HepG2 (cell line): ENCODE data around the gene CCDC142. TPM values are rescaled to one million over a fixed set of nuclear protein-coding genes. Genes with fewer than 3 reads are reported as not detected.

Source experiments
- BCL3 ChIP-seq: sonication (generic); formaldehyde crosslinking; IDR thresholded peaks from 2 replicates; pipeline ENCODE4 v1.5.1; 2020; ENCODE audit warnings: mild to moderate bottlenecking, missing genetic modification reagents, moderate library complexity
- DNMT1 ChIP-seq: sonication (generic); formaldehyde crosslinking; IDR thresholded peaks from 2 replicates; pipeline ENCODE4 v1.5.1; 2020; ENCODE audit warnings: mild to moderate bottlenecking, missing genetic modification reagents
- ELF3 ChIP-seq: IDR thresholded peaks from 2 replicates; pipeline ENCODE4 v1.6.1; 2016; ENCODE audit warnings: missing genetic modification reagents, missing compliant biosample characterization
- NCOA1 ChIP-seq: sonication (generic); formaldehyde crosslinking; IDR thresholded peaks from 2 replicates; pipeline ENCODE4 v1.9.0; 2021; ENCODE audit warnings: missing genetic modification reagents
- NFAT5 ChIP-seq: sonication (generic); formaldehyde crosslinking; IDR thresholded peaks from 2 replicates; pipeline ENCODE4 v1.4.0; 2020; ENCODE audit warnings: missing genetic modification reagents
- NFE2 ChIP-seq: sonication (generic); formaldehyde crosslinking; IDR thresholded peaks from 2 replicates; pipeline ENCODE4 v1.4.0; 2020; ENCODE audit warnings: missing genetic modification reagents
- PCBP2 ChIP-seq: fragments of 200-400 bp; formaldehyde crosslinking; optimal IDR thresholded peaks from 2 replicates; pipeline ENCODE3; 2018; ENCODE audit warnings: low read length, low read depth; ENCODE audit not compliant: poor library complexity, severe bottlenecking
- PRDM15 ChIP-seq: sonication (generic); formaldehyde crosslinking; IDR thresholded peaks from 2 replicates; pipeline ENCODE4 v1.4.0; 2020; ENCODE audit warnings: missing genetic modification reagents
- RBFOX2 ChIP-seq: fragments of 200-400 bp; formaldehyde crosslinking; IDR thresholded peaks from 2 replicates; pipeline ENCODE4 v1.6.1; 2017; ENCODE audit warnings: low read depth, mild to moderate bottlenecking, low read length
- THAP7 ChIP-seq: sonication (generic); formaldehyde crosslinking; IDR thresholded peaks from 2 replicates; pipeline ENCODE4 v1.8.1; 2023; ENCODE audit warnings: mild to moderate bottlenecking, missing genetic modification reagents
- ZC3H13 ChIP-seq: sonication (generic); formaldehyde crosslinking; IDR thresholded peaks from 2 replicates; pipeline ENCODE4 v1.8.1; 2023; ENCODE audit warnings: mild to moderate bottlenecking, missing genetic modification reagents, moderate library complexity
- ZFP36 ChIP-seq: fragments of 150-350 bp; IDR thresholded peaks from 2 replicates; pipeline ENCODE4 v1.6.1; 2018; ENCODE audit warnings: borderline replicate concordance, low read length, low read depth; ENCODE audit not compliant: partially characterized antibody
- ZNF570 ChIP-seq: sonication (generic); formaldehyde crosslinking; IDR thresholded peaks from 2 replicates; pipeline ENCODE4 v1.4.0; 2020; ENCODE audit warnings: mild to moderate bottlenecking, missing genetic modification reagents, borderline replicate concordance
- ZNF572 ChIP-seq: sonication (generic); formaldehyde crosslinking; IDR thresholded peaks from 2 replicates; pipeline ENCODE4 v1.5.1; 2020; ENCODE audit warnings: mild to moderate bottlenecking, missing genetic modification reagents
- ZNF652 ChIP-seq: IDR thresholded peaks from 2 replicates; pipeline ENCODE4 v1.6.1; 2016; ENCODE audit warnings: low read depth, borderline replicate concordance
- ZNF75D ChIP-seq: sonication (generic); formaldehyde crosslinking; IDR thresholded peaks from 2 replicates; pipeline ENCODE4 v1.8.1; 2023; ENCODE audit warnings: missing genetic modification reagents, mild to moderate bottlenecking, borderline replicate concordance
- ZNF781 ChIP-seq: sonication (generic); formaldehyde crosslinking; IDR thresholded peaks from 2 replicates; pipeline ENCODE4 v1.5.1; 2020; ENCODE audit warnings: borderline replicate concordance, mild to moderate bottlenecking, missing genetic modification reagents; ENCODE audit errors: not compliant biosample characterization
- ZNF83 ChIP-seq: sonication (generic); formaldehyde crosslinking; IDR thresholded peaks from 2 replicates; pipeline ENCODE4 v1.4.0; 2020; ENCODE audit warnings: missing genetic modification reagents, mild to moderate bottlenecking, borderline replicate concordance
- polyA plus RNA-seq, 8 experiments: library from polyadenylated mRNA; depleted of rRNA in 3 of 8; stranded (reverse) in 7 of 8; unstranded in 1 of 8; fragments of >200 nt; fragmentation: Illumina TruSeq in 4 of 8; extraction: Trizol in 4 of 8; gene quantifications; 2 replicates each; pipeline versions ENCODE4 v1.2.1 to v1.2.3, GENCODE V29; 2011 to 2016; ENCODE audit warnings: low read depth in 4 of 8, missing spikeins in 1 of 8, mixed read lengths in 1 of 8; ENCODE audit not compliant: insufficient read depth in 1 of 8
- total RNA-seq, 5 experiments: library from RNA; depleted of rRNA; stranded (reverse); fragments of >200 nt; fragmentation: Illumina TruSeq; extraction: Trizol; gene quantifications; 2 replicates each; pipeline ENCODE4 v1.2.3, GENCODE V29; 2016; ENCODE audit warnings: low read depth in 1 of 5

Gene CCDC142
- total and polyA plus RNA-seq, 2 of the 13 experiments (the other 11 are each of a cell fraction or from before 2014, with no cell fraction given), result 14.7 to 30.4 TPM

- no peak for TF ChIP-seq NFAT5
- no peak for TF ChIP-seq ZNF570 (CRISPR knock-in tag)
- no peak for TF ChIP-seq PRDM15 (CRISPR knock-in tag)
- TF ChIP-seq ZNF652 (CRISPR knock-in tag), result no peak
- peak; percentile 64 for TF ChIP-seq RBFOX2
- TF ChIP-seq NCOA1, result no peak
- TF ChIP-seq ZNF572 (CRISPR knock-in tag), result no peak
- peak; percentile 36 for TF ChIP-seq ZNF781
- no peak for TF ChIP-seq BCL3
- no peak for TF ChIP-seq ELF3 (CRISPR knock-in tag)
- TF ChIP-seq ZFP36, result no peak
- TF ChIP-seq PCBP2, result no peak
- TF ChIP-seq NFE2, result no peak
- no peak for TF ChIP-seq DNMT1
- no peak for TF ChIP-seq ZNF83 (CRISPR knock-in tag)
- TF ChIP-seq THAP7 (CRISPR knock-in tag), result no peak; the same call in 1 of the 2 replicates
- TF ChIP-seq ZC3H13, result peak; percentile 83
- TF ChIP-seq ZNF75D (CRISPR knock-in tag), result no peak
Measured at GRCh38 chr2:74512744-74513604, 30.2 kb upstream of the CCDC142 start (continued).
